GM21447 (cell line): Measurements from ENCODE around the gene LRP2.
A peak's percentile ranks its signal among the peaks of the same experiment; 100 is the strongest.

ENCODE experiments used
- ATAC-seq: cut with Tn5 transposase; IDR thresholded peaks from one replicate; pipeline ENCODE4 v1.9.1; 2021; ENCODE audit not compliant: unreplicated experiment

The LRP2 gene

GRCh38 chr2:169247211-169247610 lies 115.1 kb downstream of the LRP2 start:
- ATAC-seq, result no peak

DNA sequence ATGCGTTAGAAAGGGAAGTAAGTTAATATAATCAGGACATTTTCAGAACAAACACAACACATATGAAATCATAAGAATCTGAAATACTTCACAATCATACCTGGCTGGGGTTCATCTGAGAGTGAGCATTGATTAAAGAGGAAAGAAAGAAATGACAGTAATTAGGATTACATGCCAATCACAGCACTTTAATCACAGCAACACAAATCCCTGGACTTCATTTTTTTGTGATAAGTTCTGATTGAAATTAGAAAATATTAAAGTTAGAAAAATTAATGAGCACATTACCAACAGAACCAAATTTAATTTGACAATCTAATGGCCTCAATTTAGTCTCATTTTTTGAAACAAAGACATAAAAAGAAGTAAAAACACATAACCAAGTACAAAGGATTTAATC lies 121.9 kb downstream of the LRP2 start:
- no peak for ATAC-seq

GRCh38 chr2:169237939-169238338 lies 124.4 kb downstream of the LRP2 start:
- ATAC-seq, result no peak

GRCh38 chr2:169237286-169237685 lies 125.0 kb downstream of the LRP2 start:
- no peak for ATAC-seq

- no peak for ATAC-seq
These were observed 129.7 kb downstream of the LRP2 start for GRCh38 chr2:169232551-169233154.

DNA sequence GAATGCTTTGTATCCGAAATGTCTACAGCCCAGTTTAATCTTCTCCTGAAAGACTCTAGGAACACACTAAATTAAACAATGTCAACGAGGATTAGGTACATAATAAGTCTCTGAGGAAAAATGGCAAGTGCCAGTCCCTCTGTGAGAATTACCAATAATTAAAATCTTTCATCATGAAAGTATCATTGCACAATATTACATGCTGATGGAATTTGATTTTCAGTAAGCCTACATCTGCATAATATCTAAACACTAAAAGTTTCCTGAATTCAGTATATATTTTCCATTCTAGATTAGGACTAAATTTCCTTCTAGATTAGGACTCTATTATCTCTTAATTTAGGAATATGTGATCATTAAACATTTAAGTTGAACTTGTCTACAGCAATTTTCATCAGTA lies 132.1 kb downstream of the LRP2 start:
- ATAC-seq, result no peak

- ATAC-seq, result no peak
These were observed 132.7 kb downstream of the LRP2 start for GRCh38 chr2:169229590-169229989.

- ATAC-seq, result no peak
These were observed 136.4 kb downstream of the LRP2 start for GRCh38 chr2:169225906-169226305.

- ATAC-seq, result no peak
These were observed 137.0 kb downstream of the LRP2 start for GRCh38 chr2:169225233-169225750.

DNA sequence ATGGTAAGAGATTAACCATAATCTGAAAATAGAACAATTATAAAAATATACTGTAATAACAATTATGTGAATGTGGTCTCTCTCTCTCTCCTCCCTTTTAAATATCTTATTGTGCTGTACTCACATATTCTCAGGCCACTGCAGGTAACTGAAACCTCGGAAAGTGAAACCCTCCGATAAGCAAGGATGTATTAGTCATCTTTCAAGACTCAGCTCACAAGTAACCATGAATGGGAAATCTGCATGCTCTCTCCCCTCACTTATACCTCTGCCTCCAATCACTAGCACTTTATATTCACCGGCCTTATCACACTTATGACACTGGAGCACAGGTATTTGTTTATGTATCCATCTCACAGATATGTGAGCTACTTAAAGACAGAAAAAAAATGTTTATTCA lies 139.7 kb downstream of the LRP2 start:
- ATAC-seq, result peak; percentile 94

DNA sequence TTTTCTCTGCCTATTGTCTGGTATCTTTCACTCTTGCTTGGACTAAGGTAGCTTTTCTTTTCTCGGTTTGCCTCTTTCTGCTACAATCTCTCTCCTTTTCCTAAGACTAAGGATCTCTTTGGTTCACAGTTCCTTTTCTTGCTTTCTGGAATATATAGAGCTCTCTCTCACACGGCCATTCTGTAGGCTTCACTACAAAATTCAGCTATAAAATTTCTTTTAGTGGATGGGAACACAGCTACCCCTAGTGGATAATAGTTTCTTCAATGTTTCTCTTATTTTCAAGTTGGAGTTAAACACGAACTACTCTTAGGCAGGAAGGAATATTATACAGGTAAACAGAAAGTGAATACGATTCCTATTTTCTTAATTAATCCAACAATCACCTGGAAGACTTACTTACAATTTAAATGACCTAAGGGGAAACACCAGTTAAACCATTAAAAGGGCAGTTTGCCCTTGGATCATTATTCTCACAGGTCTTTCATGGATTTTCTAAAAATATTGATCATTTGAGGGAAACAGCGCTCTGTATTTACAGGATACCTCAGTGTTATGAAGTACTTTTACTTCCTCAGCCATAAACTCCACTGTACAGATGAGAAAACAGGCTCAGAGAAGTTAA lies 140.5 kb downstream of the LRP2 start:
- no peak for ATAC-seq

GRCh38 chr2:169210917-169211316 lies 151.4 kb downstream of the LRP2 start:
- ATAC-seq, result no peak

- ATAC-seq, result no peak
These were observed 154.3 kb downstream of the LRP2 start for GRCh38 chr2:169208026-169208425.

GRCh38 chr2:169205176-169205575 lies 157.2 kb downstream of the LRP2 start:
- no peak for ATAC-seq

DNA sequence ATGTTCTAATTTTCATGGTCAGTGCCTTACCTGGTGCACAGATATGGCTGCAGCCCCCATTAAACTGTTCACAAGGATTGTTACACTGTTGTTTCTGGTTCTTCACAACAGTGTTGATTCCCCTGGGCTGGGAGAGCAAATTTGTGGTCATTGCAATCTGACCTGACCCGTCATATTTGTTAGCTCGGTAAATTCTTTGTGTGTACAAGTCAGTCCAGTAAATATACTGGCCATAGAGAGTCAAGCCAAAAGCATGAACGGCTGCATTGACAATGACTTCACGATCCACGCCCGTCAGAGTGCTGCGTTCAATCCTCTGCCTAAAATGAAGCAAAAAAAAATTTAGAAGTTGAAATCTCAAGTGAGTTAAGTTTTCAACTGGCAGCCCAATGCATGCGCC lies 158.4 kb downstream of the LRP2 start:
- ATAC-seq, result no peak

GRCh38 chr2:169200756-169201155 lies 161.6 kb downstream of the LRP2 start:
- no peak for ATAC-seq

- no peak for ATAC-seq
These were observed 168.7 kb downstream of the LRP2 start for GRCh38 chr2:169193618-169194017.

DNA sequence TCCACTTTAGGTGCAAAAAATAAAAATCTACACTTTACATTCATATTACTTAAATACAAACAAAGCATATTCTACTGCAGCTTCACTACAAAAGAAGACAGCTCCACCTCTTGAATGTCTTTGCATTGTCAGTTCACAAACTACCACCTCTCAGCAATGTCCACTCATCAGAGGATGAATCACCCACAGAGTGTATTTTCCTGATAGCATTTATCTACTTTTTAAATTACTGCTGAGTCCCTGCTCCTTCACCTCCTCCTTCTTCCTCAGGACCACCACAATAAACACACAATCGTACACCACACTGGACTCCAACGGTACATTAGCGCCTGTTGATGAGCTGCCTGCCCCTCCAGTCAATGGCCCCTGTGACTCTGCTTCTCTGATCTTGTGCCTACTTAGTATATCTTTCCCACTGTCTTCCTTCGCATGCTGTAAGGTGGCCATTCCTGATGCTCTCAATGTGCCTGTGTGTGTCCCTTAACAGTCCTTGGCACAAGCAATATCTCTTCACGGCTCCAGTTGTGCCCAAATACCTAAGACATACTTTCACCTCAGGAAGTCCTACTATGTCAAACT lies 172.0 kb downstream of the LRP2 start:
- no peak for ATAC-seq

DNA sequence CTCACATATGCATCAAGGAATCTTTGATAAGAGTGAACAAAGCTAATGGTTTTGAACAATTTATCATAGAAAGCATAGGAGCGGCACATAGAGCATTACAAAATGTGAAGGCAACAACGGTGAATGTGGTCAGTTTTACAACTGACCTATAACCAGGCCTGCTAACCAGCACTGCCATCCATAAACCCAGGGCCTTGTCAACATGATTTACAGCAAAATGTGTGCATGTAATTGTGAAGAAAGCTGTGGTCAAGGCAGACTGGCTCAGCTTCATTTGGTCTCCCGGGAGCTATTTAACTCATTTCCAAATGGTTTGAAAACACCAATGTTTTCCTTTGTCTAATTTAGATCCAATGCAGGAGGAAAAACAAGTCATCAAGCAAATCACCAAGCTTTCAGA lies 173.2 kb downstream of the LRP2 start:
- no peak for ATAC-seq

GRCh38 chr2:169185711-169186110 lies 176.6 kb downstream of the LRP2 start:
- ATAC-seq, result no peak

DNA sequence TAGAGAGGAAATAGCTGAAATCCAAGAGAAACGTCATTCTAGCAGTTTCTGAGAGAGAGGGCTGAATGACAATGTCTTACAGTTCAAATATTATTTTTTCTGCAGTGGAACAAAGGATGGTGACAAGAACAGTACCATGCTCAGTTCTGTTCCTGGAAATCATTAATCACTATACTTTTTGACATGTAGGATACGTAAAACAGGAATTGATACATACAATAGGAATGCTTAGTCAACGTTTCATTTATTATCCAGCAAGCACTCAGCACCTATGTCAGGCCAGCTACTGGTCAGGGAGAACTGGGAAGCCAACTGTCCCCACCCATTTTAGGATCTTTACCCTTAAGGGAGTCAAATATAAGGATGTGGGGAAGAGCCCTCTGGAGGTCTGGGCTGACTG lies 178.3 kb downstream of the LRP2 start:
- ATAC-seq, result no peak

GRCh38 chr2:169182573-169182972 lies 179.8 kb downstream of the LRP2 start:
- no peak for ATAC-seq
